Stimulated activated naive CD8-positive, alpha-beta T cell treated with anti-CD3 and anti-CD28 coated beads, Interleukin-15, amount 100 ng/mL, for 72 hours (primary cell): Measurements from ENCODE around the gene PAQR7.

Experiments used
- ATAC-seq: fragments of 150-1000 bp; cut with Tn5 transposase; 2 replicates; pipeline ENCODE4 v1.10.0; 2021; ENCODE audit warnings: mild to moderate bottlenecking, moderate library complexity
- DNase-seq, 2 donors: peaks; one replicate each; pipeline ENCODE4 v3.0.0; 2021 to 2022
- H3K27ac Mint-ChIP-seq, 2 donors: one replicate each; pipeline ENCODE4 v1.8.0; 2022; ENCODE audit warnings: mild to moderate bottlenecking in 2 of 2, mixed read lengths in 2 of 2, moderate library complexity in 2 of 2
- H3K27me3 Mint-ChIP-seq: one replicate; pipeline ENCODE4 v1.8.0; 2022; ENCODE audit warnings: mixed read lengths
- H3K4me1 Mint-ChIP-seq: one replicate; pipeline ENCODE4 v1.8.0; 2022; ENCODE audit warnings: mild to moderate bottlenecking, mixed read lengths
- H3K4me3 Mint-ChIP-seq, 2 donors: one replicate each; pipeline ENCODE4 v1.8.0; 2022; ENCODE audit warnings: mild to moderate bottlenecking in 2 of 2, mixed read lengths in 2 of 2, moderate library complexity in 1 of 2
- H3K9me3 Mint-ChIP-seq, 2 donors: one replicate each; pipeline ENCODE4 v1.8.0; 2022; ENCODE audit warnings: mixed read lengths in 2 of 2

Gene PAQR7

DNA sequence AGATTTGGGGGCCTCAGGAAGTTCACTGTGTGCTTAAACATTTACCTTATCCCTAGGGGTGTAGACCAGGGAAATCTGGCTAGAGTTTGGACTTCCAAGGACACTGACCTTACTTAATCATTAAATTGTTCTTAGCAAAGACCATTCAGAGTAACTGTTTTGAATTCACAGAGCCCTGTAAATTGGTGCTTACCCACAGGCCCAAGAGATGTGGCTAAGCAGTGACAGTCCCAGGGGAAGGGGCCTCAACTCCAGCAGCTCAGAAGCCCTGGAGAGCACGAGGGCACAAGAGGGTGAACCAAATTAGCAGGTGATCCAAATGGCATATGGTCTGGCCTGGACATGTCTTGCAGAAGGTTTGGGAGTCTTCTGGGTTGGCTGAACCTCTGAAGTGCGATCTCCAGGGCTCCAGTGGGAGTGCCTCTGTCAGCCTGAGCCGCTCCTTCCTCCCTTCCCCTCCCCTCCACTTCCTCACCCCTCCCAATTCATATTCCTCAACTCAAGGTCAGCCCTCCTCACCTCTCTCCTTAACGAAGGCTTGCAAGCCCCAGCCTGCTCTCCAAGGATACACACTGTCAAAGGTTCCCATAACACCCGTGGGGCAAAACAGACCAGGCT is 4.3 kb downstream of the PAQR7 start:
- no peak overlapping the region for H3K4me3 Mint-ChIP-seq
- H3K9me3 Mint-ChIP-seq: no peaks in the 10 kb centered on the region
- DNase-seq (no peak), ATAC-seq (no peak)
- H3K27ac Mint-ChIP-seq: no peak overlapping the region
- H3K27me3 Mint-ChIP-seq: peaks cover 5% of the 10 kb centered on the region
- H3K4me1 Mint-ChIP-seq: peaks cover 30% of the 10 kb centered on the region

DNA sequence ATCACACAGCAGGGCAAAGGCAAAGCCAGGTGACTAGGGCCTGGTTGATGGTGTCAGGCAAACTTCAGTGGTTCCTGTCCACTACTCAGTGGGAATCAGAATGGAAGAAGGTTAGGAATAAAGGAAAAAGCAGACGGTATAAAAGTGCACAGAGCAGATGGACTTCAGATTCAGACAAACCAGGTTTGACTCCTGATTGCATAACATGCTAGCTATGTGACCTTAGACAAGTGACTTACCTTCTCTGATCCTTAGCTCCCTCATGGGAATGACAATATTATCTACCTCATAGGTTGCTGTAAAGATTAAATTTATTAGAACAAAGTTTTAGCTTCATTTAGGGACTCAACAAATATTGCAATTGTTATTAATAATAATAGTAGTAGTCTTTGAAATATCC is 4.9 kb downstream of the PAQR7 start:
- H3K9me3 Mint-ChIP-seq: no peaks in the 10 kb centered on the region
- no peaks in the 10 kb centered on the region for H3K27me3 Mint-ChIP-seq
- H3K4me3 Mint-ChIP-seq: no peak overlapping the region
- no peak overlapping the region for H3K27ac Mint-ChIP-seq
- DNase-seq (no peak), ATAC-seq (no peak)
- peaks cover 30% of the 10 kb centered on the region for H3K4me1 Mint-ChIP-seq

DNA sequence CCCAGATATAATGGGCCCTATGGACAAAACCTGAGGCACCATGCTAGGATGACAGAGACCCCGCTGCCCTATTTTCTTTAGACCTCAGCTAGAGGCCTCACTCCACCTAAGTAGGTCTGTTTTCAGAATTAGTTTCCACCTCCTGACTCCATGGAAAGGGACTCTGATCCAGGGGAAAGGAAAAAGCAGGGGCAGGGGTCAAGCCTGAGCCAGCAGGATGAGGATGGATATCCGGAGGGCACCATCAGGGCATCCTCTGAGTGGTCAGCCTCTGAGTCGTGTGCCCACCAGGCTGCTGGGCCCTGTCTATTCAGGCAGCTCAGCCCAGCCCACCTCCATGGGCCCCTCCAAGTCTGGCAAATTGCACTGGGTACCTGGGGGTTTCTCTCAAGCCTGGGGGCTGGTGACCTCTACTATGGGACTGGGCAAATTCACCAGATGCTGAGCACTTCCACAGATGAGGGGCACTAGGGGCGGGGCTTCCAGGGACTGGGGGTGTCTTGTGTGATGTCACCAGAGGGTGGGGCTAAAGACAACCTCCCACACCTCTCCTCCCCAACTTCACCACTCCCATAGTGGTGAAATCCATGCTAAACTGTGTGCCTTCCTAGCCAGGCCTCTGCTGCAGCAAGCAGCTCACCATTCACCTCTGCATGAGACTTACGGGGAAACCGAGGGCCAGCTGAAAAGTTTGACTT is 5.5 kb downstream of the PAQR7 start:
- ATAC-seq (no peak), DNase-seq (no peak)
- Mint-ChIP-seq H3K27ac (no peak overlapping the region), H3K9me3 (no peaks in the 10 kb centered on the region), H3K4me1 (peaks cover 28% of the 10 kb centered on the region), H3K4me3 (no peak overlapping the region), H3K27me3 (no peaks in the 10 kb centered on the region)

DNA sequence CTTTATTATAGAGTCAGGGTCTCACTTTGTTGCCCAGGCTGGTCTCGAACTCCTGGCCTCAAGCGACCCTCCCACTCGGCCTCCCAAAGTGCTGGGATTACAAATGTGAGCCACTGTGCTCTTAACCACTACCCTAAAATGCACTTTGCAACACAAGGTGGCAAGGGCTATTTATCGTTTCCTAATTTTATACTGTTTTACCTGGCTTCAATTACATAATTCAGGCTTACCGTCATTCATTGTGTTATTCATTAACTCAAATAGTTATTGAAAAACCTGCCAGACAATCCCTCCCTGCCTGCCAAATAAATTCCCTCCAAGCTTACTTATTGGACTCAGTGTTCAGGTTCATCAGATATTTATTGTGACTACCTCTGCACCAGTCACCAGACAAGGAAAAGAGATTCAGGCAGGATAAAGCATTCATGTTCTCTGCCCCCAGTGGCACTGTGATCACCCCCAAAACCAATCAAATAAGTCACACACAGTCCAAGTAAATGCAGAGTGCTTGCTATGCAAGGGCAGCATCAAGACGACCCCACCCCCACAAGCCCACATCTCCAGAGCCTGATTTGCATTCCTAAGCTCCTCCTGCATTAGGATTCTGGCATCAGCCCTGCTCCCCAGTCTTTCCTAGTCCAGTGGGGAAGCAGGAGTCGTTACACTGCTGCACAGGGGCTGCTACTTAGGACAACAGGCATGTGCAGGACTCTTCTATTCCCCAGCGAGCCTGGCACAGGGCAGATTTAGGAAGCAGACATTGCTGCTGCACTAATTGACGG is 8.1 kb downstream of the PAQR7 start:
- H3K27ac Mint-ChIP-seq: no peak overlapping the region

DNA sequence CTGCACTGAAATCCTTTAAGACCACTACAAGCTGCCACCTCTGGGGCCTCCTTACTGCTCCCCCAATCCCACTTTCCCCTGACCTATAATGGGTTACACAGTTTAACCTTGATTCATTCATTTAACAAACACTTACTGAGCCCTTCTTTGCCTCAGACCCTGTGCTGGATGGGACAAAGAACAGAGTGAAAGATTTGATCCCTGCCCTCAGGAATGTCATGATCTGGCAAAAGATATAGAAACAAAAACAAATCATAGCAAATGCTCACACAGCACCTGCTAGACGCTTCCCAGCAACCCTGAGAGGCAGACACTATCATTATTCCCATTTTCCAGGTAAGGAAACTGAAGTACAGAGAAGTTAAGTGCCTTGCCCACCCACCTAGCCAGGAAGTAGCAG is 9.2 kb downstream of the PAQR7 start:
- Mint-ChIP-seq H3K4me3 (no peak overlapping the region), H3K9me3 (no peaks in the 10 kb centered on the region), H3K4me1 (peaks cover 11% of the 10 kb centered on the region), H3K27ac (no peak overlapping the region), H3K27me3 (no peaks in the 10 kb centered on the region)
- DNase-seq (no peak), ATAC-seq (no peak)

More for the DNA sequence above, 8.1 kb downstream of the PAQR7 start:
- no peak for DNase-seq
- no peak overlapping the region for H3K4me3 Mint-ChIP-seq
- ATAC-seq: no peak
- H3K4me1 Mint-ChIP-seq: peaks cover 6% of the 10 kb centered on the region
- no peaks in the 10 kb centered on the region for H3K27me3 Mint-ChIP-seq
- no peaks in the 10 kb centered on the region for H3K9me3 Mint-ChIP-seq

DNA sequence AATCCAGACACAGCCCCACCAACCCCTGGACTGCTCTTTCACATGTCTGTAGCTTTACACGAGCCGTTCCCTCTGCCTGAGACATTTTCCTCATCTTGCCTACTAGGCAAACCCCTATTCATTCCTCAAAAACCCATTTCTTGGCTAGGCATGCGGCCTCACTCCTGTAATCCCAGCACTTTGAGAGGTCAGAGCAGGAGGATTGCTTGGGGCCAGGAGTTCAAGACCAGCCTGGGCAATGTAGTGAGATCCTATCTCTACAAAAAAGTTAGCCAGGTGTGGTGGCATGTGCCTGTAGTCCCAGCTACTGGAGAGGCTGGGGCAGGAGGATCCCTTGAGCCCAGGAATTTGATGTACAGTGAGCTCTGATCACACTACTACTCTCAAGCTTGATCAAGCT is 11.1 kb downstream of the PAQR7 start:
- H3K27ac Mint-ChIP-seq: peak overlapping the region in 1 of 2 donors; percentile 60
- H3K4me1 Mint-ChIP-seq: peaks cover 15% of the 10 kb centered on the region
- no peaks in the 10 kb centered on the region for H3K9me3 Mint-ChIP-seq
- DNase-seq: no peak
- no peak overlapping the region for H3K4me3 Mint-ChIP-seq
- ATAC-seq: no peak
- no peaks in the 10 kb centered on the region for H3K27me3 Mint-ChIP-seq

DNA sequence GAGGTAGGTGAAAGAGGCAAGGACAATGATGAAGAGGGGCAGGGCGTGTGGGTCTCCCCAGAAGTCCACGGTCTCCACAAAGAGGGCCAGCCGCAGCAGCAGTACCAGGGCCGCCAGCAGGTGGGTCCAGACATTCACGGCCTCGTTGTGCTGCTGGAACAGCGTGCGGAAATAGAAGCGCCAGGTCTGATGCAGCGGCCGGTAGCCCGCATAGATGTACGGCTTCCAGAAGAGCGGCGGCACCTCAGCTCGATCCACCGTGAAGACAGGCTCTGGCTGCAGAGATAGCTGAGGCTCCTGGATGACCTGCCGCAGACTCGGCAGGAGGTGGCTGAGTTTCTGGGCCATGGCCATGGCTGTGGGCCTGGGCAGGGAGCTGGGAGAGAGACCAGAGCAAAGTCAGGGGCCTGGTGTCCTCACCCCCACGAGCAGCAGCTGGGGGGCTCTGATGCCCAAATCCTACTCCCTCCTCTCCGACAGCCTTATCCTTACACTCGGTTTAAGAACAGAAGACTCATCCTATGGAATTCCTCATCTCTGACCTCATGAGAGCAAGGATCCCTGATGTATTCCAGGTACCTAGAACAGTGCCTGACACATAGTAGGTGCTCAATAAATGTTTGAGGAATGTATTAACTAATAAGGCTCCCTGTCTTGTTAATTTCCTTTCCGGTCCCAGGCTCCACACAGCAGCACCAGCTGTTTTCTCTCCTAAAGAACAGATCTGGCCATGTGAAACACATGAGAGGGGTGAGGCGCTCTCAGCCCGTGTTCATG is 11.8 kb downstream of the PAQR7 start:
- no peak for ATAC-seq
- no peak for DNase-seq
- Mint-ChIP-seq H3K4me1 (peaks cover 21% of the 10 kb centered on the region), H3K9me3 (no peaks in the 10 kb centered on the region), H3K4me3 (no peak overlapping the region), H3K27me3 (no peaks in the 10 kb centered on the region), H3K27ac (no peak overlapping the region)

DNA sequence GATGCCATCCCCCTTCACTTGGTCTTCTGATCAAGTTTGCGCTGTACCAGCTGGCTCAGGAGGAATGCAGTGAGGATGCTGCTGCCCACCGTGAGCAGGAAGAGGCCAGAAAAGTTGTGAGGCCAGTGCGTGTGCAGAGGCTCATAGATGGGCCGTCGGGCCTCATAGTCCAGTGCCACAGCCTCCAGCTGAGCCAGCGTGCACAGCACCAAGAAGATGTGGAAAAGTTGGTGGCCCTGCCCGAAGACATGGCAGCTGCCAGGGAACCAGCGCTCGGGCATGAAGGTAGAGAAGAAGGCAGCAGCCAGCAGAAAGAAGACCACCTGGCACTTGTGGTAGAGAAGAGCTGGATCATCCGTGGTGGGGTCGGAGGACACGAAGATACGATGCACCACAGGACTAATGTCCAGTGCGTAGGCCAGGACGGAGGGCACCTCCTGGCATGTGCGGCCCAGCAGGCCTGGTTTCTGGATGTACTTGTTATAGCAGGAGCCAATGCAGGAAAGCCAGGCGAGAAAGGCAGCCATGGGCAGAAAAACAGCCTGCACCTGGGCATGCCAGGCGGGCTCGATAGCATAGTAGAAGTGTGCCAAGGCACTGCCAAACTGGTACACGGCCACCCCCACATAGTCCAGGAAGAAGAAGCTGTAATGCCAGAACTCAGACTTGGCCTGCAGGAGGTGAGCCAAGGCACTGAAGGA is 12.6 kb downstream of the PAQR7 start:
- Mint-ChIP-seq H3K9me3 (no peaks in the 10 kb centered on the region), H3K4me1 (peaks cover 28% of the 10 kb centered on the region), H3K27ac (peak overlapping the region in 1 of 2 donors; percentile 44), H3K27me3 (no peaks in the 10 kb centered on the region), H3K4me3 (no peak overlapping the region)
- no peak for DNase-seq
- no peak for ATAC-seq

DNA sequence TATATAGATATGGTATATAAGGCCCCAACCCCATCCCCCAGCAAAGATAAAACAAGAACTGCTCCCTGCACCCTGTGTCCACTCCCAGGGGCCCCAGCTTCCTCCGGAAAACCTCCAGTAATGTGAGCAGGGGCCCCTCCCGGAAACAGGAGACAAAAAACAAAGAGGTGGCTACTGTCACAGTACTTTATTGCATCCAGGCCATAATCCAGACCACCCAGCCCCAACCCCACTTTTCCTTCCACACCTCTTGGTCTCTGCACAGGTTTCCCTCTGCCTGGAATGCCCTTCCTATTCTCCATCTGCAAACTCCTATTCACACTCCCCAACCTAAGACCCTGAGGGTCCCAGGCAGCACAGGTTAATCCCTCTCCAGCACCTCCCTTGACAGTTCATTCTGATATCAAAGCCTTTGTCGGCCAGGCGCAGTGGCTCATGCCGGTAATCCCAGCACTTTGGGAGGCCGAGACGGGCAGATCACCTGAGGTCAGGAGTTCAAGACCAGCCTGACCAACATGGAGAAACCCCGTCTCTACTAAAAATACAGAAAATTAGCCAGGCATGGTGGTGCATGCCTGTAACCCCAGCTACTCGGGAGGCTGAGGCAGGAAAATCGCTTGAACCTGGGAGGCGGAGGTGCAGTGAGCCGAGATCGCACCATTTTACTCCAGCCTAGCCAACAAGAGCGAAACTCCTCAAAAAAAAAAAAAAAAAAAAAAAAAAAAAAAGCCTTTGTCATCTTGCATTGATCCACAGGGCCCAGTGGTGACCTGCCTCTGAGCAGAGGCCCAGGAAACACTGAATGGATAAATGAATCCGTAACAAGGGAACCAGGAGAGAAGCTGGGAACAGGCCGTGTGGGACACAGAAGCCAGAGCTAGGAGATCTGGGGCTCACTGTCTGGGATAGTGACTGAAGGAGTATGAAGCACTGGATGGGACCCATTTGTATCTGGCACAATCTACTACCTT is 13.9 kb downstream of the PAQR7 start:
- H3K27ac Mint-ChIP-seq: peak overlapping the region in 1 of 2 donors; percentile 55
- H3K4me1 Mint-ChIP-seq: peaks cover 28% of the 10 kb centered on the region
- H3K4me3 Mint-ChIP-seq: peak overlapping the region; percentile 39 to 47
- DNase-seq: no peak
- H3K27me3 Mint-ChIP-seq: no peaks in the 10 kb centered on the region
- H3K9me3 Mint-ChIP-seq: no peaks in the 10 kb centered on the region
- no peak for ATAC-seq

DNA sequence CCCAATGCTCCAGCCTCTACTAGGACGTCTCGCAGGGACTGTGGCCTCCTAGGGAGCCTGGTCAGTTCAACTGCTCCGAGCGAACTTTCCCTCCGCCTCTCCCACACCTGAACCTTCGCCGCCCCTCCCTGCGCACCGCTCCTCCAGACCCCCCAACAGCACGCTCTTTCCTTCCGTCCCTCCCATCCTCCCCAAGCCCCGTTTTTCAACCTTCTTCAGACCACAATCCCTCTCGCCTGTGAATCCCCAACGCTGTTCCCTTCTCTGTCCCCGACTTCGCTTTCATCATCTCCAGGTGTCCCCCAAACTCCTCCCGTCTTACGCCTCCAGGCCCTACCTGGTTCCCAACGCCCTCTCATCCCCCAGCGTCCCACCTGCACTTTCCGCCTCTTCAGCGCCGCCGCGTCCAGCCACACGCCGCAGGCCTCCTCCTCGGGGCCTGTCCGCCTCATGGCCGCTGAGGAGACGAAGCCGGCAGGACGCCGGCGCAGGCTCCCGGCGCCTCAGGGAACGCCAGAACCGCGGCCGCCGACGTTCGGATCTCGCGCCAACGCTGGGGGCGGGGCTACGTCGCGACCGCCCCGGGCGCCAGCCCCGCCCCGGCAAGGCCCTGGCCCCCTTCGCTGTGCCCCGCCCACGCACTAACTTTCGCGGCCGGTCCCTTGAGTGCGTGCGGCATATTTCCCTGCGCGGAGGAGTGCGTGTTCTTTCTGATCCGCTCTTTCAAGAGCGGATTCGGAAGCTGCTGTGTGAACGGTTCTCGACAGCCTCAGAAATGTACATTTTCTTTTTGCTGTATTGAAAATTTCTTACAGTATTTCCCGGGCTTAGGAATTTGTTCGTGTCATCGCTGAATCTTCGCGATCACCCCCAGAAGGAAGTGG is 16.4 kb downstream of the PAQR7 start, which contains the start of gene AUNIP:
Gene AUNIP, minus strand, starts transcription at position 552 of the 884 bp plus-strand sequence. Its CDS starts 100 bp downstream, at position 452.
- ATAC-seq (peak; percentile 96), DNase-seq (peak; percentile 92 to 93)
- Mint-ChIP-seq H3K27ac (peak within 1 kb of the TSS; percentile 95 to 98), H3K4me3 (peak within 1 kb of the TSS; percentile 89 to 90), H3K4me1 (peaks cover 21% of the 10 kb centered on the region), H3K9me3 (no peaks in the 10 kb centered on the region), H3K27me3 (no peaks in the 10 kb centered on the region)

DNA sequence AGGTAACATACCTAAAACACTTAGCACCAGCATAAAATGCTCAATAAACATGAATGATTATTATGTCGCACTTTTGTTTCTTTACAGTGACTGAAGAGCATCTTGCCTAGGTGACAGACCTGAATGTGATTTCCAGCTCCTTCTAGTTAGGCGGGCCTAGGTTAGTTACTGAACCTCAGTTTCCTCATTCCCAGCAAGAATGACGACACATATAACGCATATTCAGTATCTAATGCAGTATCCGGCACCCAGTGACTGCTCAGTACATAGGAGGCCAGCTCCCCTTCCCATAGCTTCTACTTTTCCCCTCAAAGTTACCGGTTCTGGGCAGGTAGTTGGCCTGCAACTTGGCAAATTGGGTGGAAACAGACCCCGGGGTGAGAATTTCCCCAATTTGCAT is 17.0 kb downstream of the PAQR7 start:
- no peak for ATAC-seq
- Mint-ChIP-seq H3K4me3 (peak overlapping the region; percentile 89 to 90), H3K27ac (peak overlapping the region; percentile 95 to 98), H3K9me3 (no peaks in the 10 kb centered on the region), H3K4me1 (peaks cover 21% of the 10 kb centered on the region), H3K27me3 (no peaks in the 10 kb centered on the region)
- DNase-seq: no peak

DNA sequence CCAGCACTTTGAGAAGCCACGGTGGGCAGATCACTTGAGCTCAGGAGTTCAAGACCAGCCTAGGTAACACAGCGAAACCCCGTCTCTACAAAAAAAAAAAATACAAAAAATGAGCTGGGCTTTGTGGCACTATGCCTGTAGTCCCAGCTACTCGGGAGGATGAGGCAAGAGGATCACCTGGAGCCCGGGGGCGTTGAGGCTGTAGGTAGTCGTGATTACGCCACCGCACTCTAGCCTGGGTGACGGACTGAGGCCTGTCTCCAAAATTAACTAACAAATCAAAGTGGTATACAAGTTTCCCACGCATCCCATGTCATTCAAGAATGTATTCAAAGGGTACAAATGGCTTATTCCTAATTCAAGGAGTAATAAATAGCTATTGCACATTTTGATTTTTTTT is 18.7 kb downstream of the PAQR7 start:
- no peaks in the 10 kb centered on the region for H3K9me3 Mint-ChIP-seq
- peaks cover 21% of the 10 kb centered on the region for H3K4me1 Mint-ChIP-seq
- H3K27me3 Mint-ChIP-seq: no peaks in the 10 kb centered on the region
- DNase-seq (no peak), ATAC-seq (no peak)
- no peak overlapping the region for H3K4me3 Mint-ChIP-seq
- H3K27ac Mint-ChIP-seq: no peak overlapping the region

DNA sequence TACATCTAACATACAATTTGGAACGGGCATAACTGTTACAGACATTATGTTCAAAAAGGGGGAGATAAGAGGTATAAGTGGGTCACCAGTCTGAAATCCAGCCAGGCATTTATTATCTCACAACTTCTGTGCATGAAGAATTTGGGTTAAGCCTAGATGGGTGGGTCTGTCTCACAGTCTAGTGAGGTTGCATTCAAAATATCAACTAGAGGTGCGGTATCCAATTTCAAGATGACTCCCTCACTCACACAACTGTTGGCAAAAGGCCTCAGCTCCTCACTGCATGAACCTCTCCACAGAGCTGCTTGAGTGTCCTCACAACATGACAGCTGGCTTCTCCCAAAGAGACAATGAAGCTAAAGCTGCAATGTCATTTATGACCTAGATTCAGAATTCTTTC is 21.0 kb downstream of the PAQR7 start:
- H3K27me3 Mint-ChIP-seq: no peaks in the 10 kb centered on the region
- ATAC-seq: no peak
- H3K4me1 Mint-ChIP-seq: peaks cover 12% of the 10 kb centered on the region
- DNase-seq: no peak
- no peak overlapping the region for H3K27ac Mint-ChIP-seq
- H3K4me3 Mint-ChIP-seq: no peak overlapping the region
- H3K9me3 Mint-ChIP-seq: no peaks in the 10 kb centered on the region
